Fibroblast of the aortic adventitia (primary cell): ENCODE measurements around the gene MPO. TPM values are rescaled to one million over a fixed set of nuclear protein-coding genes. Genes with fewer than 3 reads are reported as not detected.
A peak's percentile ranks its signal among the peaks of the same experiment; 100 is the strongest.

Experiments used
- DNase-seq: peaks from one replicate; pipeline ENCODE4 v3.0.0-alpha.2; 2010; ENCODE audit warnings: low read depth
- H3K4me3 ChIP-seq: 2 replicates; pipeline ENCODE4 v1.5.1; 2011; ENCODE audit warnings: low read depth, mild to moderate bottlenecking, control low read depth, low read length, moderate library complexity
- CTCF ChIP-seq: IDR thresholded peaks from 2 replicates; pipeline ENCODE4 v1.5.1; 2011; ENCODE audit warnings: mild to moderate bottlenecking, low read length, control low read depth, inconsistent platforms; ENCODE audit not compliant: insufficient read depth
- total RNA-seq: library from RNA; depleted of rRNA; stranded (reverse); fragments of >200 nt; gene quantifications from 2 replicates; pipeline ENCODE4 v1.2.3, GENCODE V29; 2012; ENCODE audit warnings: low replicate concordance

The MPO gene
- total RNA-seq, 1 donor, result 0.09 TPM

GRCh38 chr17:58326609-58327362 lies 46.1 kb upstream of the MPO start:
- DNase-seq, result no peak
- no peak for TF ChIP-seq CTCF
- no peak overlapping the region for H3K4me3 ChIP-seq

- no peak overlapping the region for H3K4me3 ChIP-seq
- DNase-seq, result no peak
- no peak for TF ChIP-seq CTCF
Observed at GRCh38 chr17:58325976-58326468, 45.3 kb upstream of the MPO start.

- no peak for TF ChIP-seq CTCF
- no peak overlapping the region for H3K4me3 ChIP-seq
- DNase-seq, result no peak
Observed at GRCh38 chr17:58325289-58325726, 44.6 kb upstream of the MPO start.

- peak overlapping the region; percentile 44 for H3K4me3 ChIP-seq
- DNase-seq, result no peak
- TF ChIP-seq CTCF, result no peak
Observed at GRCh38 chr17:58324409-58325288, 43.9 kb upstream of the MPO start.

- no peak for DNase-seq
- TF ChIP-seq CTCF, result no peak
- no peak overlapping the region for H3K4me3 ChIP-seq
Observed at GRCh38 chr17:58324056-58324408, 43.3 kb upstream of the MPO start.

GRCh38 chr17:58323366-58324055 lies 42.8 kb upstream of the MPO start:
- no peak for DNase-seq
- TF ChIP-seq CTCF, result no peak
- H3K4me3 ChIP-seq, result no peak overlapping the region
